HPDE6-E6E7 (cell line): ENCODE measurements around the gene AGFG2.

Experiments used
- DNase-seq: peaks from one replicate; pipeline ENCODE4 v3.0.0; 2011; ENCODE audit warnings: missing footprints; ENCODE audit errors: extremely low spot score

The AGFG2 gene

DNA sequence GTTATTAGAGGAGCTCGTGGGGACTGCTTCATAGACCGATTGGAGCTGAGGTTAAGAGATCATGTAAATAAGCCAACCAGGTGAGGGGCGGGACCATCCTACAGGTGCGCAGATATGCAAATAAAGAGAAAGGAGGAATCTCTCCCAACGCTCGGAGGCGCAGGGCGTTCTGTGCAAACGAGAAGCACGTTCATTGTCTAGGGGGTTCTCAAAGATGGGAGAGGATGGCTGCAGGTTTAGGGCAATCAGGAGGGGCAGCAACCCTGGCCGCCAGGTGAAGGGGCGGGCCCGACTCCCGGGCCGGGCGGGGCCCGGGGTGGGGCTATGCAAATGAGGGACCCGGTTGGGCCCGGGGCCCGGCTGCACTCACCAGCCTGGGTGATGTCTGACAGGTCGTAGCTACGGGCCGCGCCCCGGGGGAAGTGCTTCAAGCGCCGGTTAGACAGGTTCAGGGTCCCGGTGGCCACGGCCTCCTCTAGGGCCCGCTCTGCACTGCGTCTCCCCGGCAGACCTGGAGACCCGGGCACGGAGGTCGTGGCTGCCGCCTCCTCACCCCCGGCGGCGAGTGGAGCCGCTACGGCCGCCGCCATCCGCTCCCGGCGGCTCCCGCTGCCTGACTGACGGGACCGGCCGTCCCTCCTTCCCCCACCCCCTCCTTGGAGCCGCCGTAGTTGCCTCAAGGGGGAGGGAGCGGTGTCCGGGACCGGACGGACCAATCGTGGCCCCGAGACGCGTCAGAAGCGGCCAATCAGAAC, 46.7 kb downstream of the AGFG2 start, which contains the start of gene LRCH4:
Gene LRCH4, minus strand, starts transcription at position 619 of the 755 bp plus-strand sequence. Its CDS starts 29 bp downstream, at position 590.
- DNase-seq, result no peak

- DNase-seq, result peak; percentile 100
Measured at GRCh38 chr7:100586266-100587025, 47.4 kb downstream of the AGFG2 start, which contains the start of gene FBXO24. Gene FBXO24, plus strand, starts transcription at chr7:100586328. Its CDS starts 298 bp downstream, at chr7:100586626.

DNA sequence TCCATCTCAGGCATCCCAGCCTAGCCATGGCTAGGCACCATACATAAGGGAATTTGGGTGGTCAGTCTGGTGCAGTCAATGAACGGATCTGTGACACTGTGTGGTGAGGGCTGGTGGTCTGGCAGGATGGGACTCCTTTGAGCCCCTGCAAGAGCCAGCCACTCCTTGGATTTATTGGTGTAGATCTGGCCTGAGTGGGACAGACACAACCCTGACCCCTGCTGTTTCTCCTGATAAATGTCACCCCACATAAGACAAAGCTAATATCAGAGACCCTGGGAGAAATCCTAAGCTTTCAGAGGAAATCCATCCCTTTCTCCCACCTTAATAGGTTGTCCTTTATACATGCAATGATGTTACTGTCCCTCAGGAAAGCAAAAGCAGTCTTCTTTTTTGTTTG, 49.4 kb downstream of the AGFG2 start:
- DNase-seq, result no peak

- DNase-seq, result no peak
Measured at GRCh38 chr7:100589341-100589947, 50.4 kb downstream of the AGFG2 start.

DNA sequence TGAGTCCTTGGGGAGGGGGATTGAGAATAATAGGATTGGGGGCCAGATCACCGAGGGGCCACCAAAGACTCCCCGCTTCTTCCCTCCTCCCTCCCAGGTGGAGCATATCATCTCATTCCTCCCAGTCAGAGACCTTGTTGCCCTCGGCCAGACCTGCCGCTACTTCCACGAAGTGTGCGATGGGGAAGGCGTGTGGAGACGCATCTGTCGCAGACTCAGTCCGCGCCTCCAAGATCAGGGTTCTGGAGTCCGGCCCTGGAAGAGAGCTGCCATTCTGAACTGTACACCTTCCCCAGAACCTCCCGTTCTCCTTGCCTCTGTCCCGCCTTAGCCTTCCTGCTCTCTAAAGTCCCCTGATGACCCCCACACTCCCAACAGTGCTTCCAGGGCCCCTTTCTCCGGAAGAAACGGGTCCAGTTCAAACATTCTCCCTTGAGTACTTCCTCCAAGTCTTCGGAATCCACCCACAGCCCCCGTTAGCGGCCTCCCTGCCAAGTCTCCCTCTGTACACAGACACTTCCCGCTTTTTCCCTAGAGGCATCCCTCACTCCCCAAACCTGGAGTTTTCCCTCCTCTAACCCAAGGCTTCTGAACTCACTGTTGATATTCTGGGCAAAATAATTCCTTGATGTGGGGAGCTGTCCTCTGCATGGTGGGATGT, 51.2 kb downstream of the AGFG2 start:
- no peak for DNase-seq

DNA sequence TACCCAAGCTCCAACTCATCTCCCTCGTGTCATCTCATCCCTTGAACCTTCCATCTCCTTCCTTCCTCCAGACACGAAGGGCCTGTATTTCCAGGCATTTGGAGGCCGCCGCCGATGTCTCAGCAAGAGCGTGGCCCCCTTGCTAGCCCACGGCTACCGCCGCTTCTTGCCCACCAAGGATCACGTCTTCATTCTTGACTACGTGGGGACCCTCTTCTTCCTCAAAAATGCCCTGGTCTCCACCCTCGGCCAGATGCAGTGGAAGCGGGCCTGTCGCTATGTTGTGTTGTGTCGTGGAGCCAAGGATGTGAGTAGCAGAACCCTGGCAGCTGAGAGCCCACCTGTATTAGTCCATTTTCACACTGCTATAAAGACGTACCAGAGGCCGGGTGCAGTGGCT, 52.6 kb downstream of the AGFG2 start:
- DNase-seq, result no peak

- DNase-seq, result no peak
Measured at GRCh38 chr7:100595188-100595587, 56.2 kb downstream of the AGFG2 start.

DNA sequence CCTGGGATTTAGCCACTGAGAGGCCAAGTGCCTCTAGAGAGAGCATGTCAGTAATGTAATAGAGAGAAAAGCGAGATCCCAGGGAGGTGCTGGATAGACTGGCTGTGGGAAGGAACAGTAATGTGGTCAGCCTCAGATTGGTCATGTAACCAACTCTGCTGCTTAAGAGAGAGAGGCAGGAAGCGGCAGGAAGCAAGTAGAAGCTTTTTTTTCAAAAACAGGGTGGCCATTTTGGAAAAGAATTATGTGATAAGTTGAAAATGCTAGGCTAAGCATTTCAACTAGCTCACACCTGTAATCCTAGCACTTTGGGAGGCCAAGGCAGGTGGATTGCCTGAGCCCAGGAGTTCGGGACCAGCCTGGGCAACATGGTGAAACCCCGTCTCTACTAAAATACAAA, 59.4 kb downstream of the AGFG2 start:
- no peak for DNase-seq

GRCh38 chr7:100599911-100600729, 61.1 kb downstream of the AGFG2 start:
- DNase-seq, result no peak

- DNase-seq, result no peak
Measured at GRCh38 chr7:100600730-100601038, 61.7 kb downstream of the AGFG2 start.

DNA sequence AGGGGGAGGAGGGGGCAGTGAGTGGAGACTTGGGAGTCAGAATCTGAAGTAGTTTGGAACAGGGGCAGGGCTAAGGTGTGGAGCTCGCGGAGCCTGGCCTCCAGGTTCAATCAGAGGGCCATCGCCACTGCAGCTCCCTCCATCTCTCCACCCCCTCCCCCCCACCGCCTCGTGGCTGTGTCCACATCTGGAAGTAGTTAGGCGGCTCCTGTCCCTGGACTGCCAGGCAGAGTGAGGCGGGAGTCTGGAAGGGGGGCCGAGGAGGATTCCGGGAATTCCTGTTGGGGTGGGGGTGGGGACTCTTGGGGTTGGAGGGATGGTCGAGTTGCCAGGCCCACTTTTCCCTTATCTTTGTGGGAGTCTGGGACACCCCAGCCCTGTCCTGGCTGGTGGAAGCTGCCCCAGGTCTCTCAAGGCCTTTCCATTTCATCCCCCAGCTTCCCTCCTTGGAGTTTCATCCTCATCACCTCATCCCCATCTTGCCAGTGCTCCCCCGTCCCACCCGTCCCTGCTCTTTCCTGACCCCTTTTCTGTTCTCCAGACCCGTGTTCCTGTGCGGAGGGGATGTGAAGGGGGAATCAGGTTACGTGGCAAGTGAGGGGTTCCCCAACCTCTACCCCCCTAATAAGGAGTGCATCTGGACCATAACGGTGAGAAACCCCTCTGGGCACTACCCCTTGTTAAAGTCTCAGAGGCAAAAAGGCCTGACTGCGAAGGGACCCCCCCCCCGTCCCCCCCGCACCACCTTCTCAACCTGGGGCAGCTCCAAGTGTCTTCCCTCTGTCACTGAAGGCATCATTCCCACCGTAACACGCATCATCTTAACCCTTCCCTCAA, 64.1 kb downstream of the AGFG2 start:
- no peak for DNase-seq

- no peak for DNase-seq
Measured at GRCh38 chr7:100603726-100604027, 64.7 kb downstream of the AGFG2 start.

DNA sequence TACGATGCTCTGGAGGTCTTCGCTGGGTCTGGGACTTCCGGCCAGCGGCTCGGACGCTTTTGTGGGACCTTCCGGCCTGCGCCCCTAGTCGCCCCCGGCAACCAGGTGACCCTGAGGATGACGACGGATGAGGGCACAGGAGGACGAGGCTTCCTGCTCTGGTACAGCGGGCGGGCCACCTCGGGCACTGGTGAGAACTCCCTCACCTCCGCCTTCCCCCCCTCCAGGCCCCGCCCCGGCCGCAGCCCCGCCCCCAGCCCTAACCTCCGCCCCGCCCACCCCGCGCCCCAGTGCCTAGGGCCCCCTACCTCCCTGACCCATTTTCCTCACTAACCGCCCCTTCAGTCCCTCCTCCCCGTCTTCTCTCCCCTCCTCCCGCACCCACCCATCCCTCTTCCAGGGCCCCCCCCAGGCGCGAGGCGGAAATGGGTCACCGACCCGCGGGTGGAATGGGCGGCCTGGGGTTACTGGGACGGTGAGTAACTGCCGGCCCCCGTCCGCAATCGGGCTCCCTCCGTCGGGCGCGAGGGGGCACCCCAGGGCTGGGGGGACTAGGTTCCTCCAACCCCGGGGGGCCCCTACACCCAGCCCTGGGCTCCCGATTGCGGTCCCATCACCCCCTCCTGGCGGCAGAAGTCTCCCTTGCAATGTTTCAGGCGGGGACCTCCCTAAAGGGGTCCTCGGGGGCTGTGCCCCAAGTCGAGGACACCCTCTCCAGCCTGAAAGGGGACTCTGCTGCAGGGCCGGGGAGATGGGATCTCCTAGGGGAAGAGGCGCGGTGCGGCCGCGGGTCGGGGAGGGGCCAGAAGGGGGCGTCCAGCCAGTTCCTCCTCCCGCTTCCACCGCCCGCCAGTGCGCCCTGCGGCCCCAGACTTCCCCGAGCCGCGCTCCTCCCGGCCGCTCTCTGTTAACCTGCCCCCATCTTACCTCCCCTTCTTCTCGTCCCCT, 65.3 kb downstream of the AGFG2 start:
- peak; percentile 80 for DNase-seq

- no peak for DNase-seq
Measured at GRCh38 chr7:100604976-100605911, 66.2 kb downstream of the AGFG2 start.

GRCh38 chr7:100606313-100606712, 67.3 kb downstream of the AGFG2 start:
- no peak for DNase-seq

GRCh38 chr7:100607111-100607510, 68.1 kb downstream of the AGFG2 start:
- DNase-seq, result no peak

DNA sequence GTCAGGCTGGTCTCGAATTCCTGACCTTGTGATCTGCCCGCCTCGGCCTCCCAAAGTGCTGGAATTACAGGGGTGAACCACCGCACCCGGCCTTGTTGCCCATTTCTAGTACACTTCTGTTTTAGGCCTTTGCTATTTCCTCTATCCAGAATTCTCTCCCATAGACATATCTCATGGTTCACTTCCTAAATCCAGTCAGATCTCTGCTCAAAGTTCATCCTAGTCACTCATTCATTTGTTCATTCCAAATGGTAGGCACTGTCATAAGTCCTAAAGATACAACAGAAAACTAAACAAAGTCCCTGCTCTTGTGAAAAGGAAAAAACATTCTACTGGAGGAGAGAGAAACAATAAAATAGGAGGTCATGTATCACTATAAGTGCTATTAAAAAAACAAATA, 71.0 kb downstream of the AGFG2 start:
- DNase-seq, result no peak

GRCh38 chr7:100611983-100612729, 73.2 kb downstream of the AGFG2 start, which contains the start of gene MOSPD3:
Gene MOSPD3, plus strand, starts transcription at chr7:100612540. Its CDS starts 252 bp downstream, at chr7:100612792.
- peak; percentile 99 for DNase-seq
